Parathyroid adenoma (tissue), 2 donors: ENCODE measurements around the gene LRRTM2.

Experiments used
- H2AFZ ChIP-seq: fragments of 300-600 bp; sonication (generic); one replicate; pipeline ENCODE4 v1.7.0; 2017; ENCODE audit warnings: antibody characterized with exemption, mild to moderate bottlenecking
- H3K27ac ChIP-seq: fragments of 300-600 bp; sonication (generic); one replicate; pipeline ENCODE4 v1.7.0; 2017
- H3K27me3 ChIP-seq: fragments of 300-600 bp; sonication (generic); one replicate; pipeline ENCODE4 v1.7.0; 2017; ENCODE audit warnings: low read length; ENCODE audit not compliant: control insufficient read depth, insufficient read depth
- H3K36me3 ChIP-seq: fragments of 300-600 bp; sonication (generic); one replicate; pipeline ENCODE4 v1.7.0; 2017; ENCODE audit warnings: low read length; ENCODE audit not compliant: control insufficient read depth, insufficient read depth
- H3K4me1 ChIP-seq: fragments of 300-600 bp; sonication (generic); one replicate; pipeline ENCODE4 v1.7.0; 2017; ENCODE audit warnings: control low read depth
- H3K4me2 ChIP-seq: fragments of 300-600 bp; sonication (generic); one replicate; pipeline ENCODE4 v1.7.0; 2017; ENCODE audit warnings: low read length
- H3K4me3 ChIP-seq: fragments of 300-600 bp; sonication (generic); one replicate; pipeline ENCODE4 v1.7.0; 2017; ENCODE audit warnings: low read depth, low read length
- H3K79me2 ChIP-seq: fragments of 300-600 bp; sonication (generic); one replicate; pipeline ENCODE4 v1.7.0; 2017; ENCODE audit warnings: control low read depth
- H3K9ac ChIP-seq: fragments of 300-600 bp; sonication (generic); one replicate; pipeline ENCODE4 v1.7.0; 2017; ENCODE audit warnings: mild to moderate bottlenecking
- H3K9me3 ChIP-seq: fragments of 300-600 bp; sonication (generic); one replicate; pipeline ENCODE4 v1.7.0; 2017; ENCODE audit warnings: low read length; ENCODE audit not compliant: control insufficient read depth
- CTCF ChIP-seq: fragments of 300-600 bp; sonication (generic); IDR thresholded peaks from one replicate; pipeline ENCODE4 v1.7.0; 2017; ENCODE audit warnings: antibody characterized with exemption, mild to moderate bottlenecking
- donor health status: primary hyperparathyroidism.

Gene LRRTM2

GRCh38 chr5:138870611-138871010 is 4.5 kb downstream of the LRRTM2 start:
- Histone ChIP-seq H3K9ac (no peak overlapping the region), H3K4me3 (no peak overlapping the region), H3K9me3 (no peaks in the 10 kb centered on the region), H3K27me3 (no peaks in the 10 kb centered on the region), H3K79me2 (peaks cover 34% of the 10 kb centered on the region), H2AFZ (no peak overlapping the region), H3K27ac (no peak overlapping the region), H3K4me2 (no peak overlapping the region), H3K4me1 (peaks cover 24% of the 10 kb centered on the region), H3K36me3 (no peaks in the 10 kb centered on the region)
- TF ChIP-seq CTCF: no peak

- TF ChIP-seq CTCF: no peak
- H3K4me1 ChIP-seq: peaks cover 17% of the 10 kb centered on the region
- no peak overlapping the region for H3K27ac ChIP-seq
- peaks cover 30% of the 10 kb centered on the region for H3K79me2 ChIP-seq
- no peak overlapping the region for H3K4me2 ChIP-seq
- no peaks in the 10 kb centered on the region for H3K36me3 ChIP-seq
- no peak overlapping the region for H3K9ac ChIP-seq
- H3K4me3 ChIP-seq: no peak overlapping the region
- H3K27me3 ChIP-seq: no peaks in the 10 kb centered on the region
- no peaks in the 10 kb centered on the region for H3K9me3 ChIP-seq
- no peak overlapping the region for H2AFZ ChIP-seq
Observed at GRCh38 chr5:138869763-138870500, 5.2 kb downstream of the LRRTM2 start.

- Histone ChIP-seq H3K36me3 (no peaks in the 10 kb centered on the region), H3K4me1 (peaks cover 14% of the 10 kb centered on the region), H3K9me3 (no peaks in the 10 kb centered on the region), H3K79me2 (peaks cover 27% of the 10 kb centered on the region), H3K27ac (no peak overlapping the region), H3K4me2 (no peak overlapping the region), H2AFZ (no peak overlapping the region), H3K9ac (no peak overlapping the region), H3K4me3 (no peak overlapping the region), H3K27me3 (no peaks in the 10 kb centered on the region)
- TF ChIP-seq CTCF: no peak
Observed at GRCh38 chr5:138869038-138869437, 6.1 kb downstream of the LRRTM2 start.

- H3K9ac ChIP-seq: no peak overlapping the region
- H3K79me2 ChIP-seq: peaks cover 20% of the 10 kb centered on the region
- TF ChIP-seq CTCF: no peak
- no peaks in the 10 kb centered on the region for H3K36me3 ChIP-seq
- H3K4me2 ChIP-seq: no peak overlapping the region
- no peak overlapping the region for H3K27ac ChIP-seq
- H3K9me3 ChIP-seq: no peaks in the 10 kb centered on the region
- no peak overlapping the region for H2AFZ ChIP-seq
- H3K4me3 ChIP-seq: no peak overlapping the region
- H3K4me1 ChIP-seq: peaks cover 12% of the 10 kb centered on the region
- no peaks in the 10 kb centered on the region for H3K27me3 ChIP-seq
Observed at GRCh38 chr5:138867011-138867410, 8.1 kb downstream of the LRRTM2 start.

- peaks cover 1% of the 10 kb centered on the region for H3K4me1 ChIP-seq
- no peaks in the 10 kb centered on the region for H3K9me3 ChIP-seq
- peaks cover 19% of the 10 kb centered on the region for H3K79me2 ChIP-seq
- H3K36me3 ChIP-seq: no peaks in the 10 kb centered on the region
- TF ChIP-seq CTCF: no peak
- no peak overlapping the region for H3K4me2 ChIP-seq
- H3K4me3 ChIP-seq: no peak overlapping the region
- no peak overlapping the region for H2AFZ ChIP-seq
- no peaks in the 10 kb centered on the region for H3K27me3 ChIP-seq
- H3K9ac ChIP-seq: no peak overlapping the region
- no peak overlapping the region for H3K27ac ChIP-seq
Observed at GRCh38 chr5:138853132-138853531, 22.0 kb downstream of the LRRTM2 start.
